HCT116 (cell line): ENCODE measurements around the gene SMR3A. TPM values are rescaled to one million over a fixed set of nuclear protein-coding genes. Genes with fewer than 3 reads are reported as not detected.

ENCODE experiments used
- ATAC-seq: fragments of 200-7000 bp; cut with Tn5 transposase; 2 replicates; pipeline ENCODE4 v1.9.1; 2020; ENCODE audit warnings: mild to moderate bottlenecking, moderate library complexity
- BruUV-seq: library from RNA; stranded (reverse); fragments of 400-500 nt; replicated peaks from 2 replicates; lab custom pipeline; 2021; lab: Mats Ljungman, UMichigan
- CTCF ChIA-PET: fragments of 300-600 bp; sonication (Branson Sonifier 250); formaldehyde crosslinking; loops from one replicate; lab custom pipeline; 2021; ENCODE audit warnings: antibody characterized with exemption; lab: Charles Lee
- POLR2A ChIA-PET: fragments of 300-600, 350-600 bp; sonication (Branson Sonifier 250); formaldehyde crosslinking; loops from one replicate; lab custom pipeline; 2021; ENCODE audit warnings: antibody characterized with exemption; lab: Charles Lee
- RAD21 ChIA-PET, 2 experiments: fragments of 300-600 bp; sonication (Branson Sonifier 250); formaldehyde crosslinking; loops; one replicate each; lab custom pipeline; 2023; ENCODE audit warnings: low total read pairs in 2 of 2; ENCODE audit not compliant: uncharacterized antibody in 2 of 2, unreplicated experiment in 2 of 2, low non-redundant PET in 1 of 2; lab: Charles Lee
- DNase-seq: peaks from one replicate; pipeline ENCODE4 v3.0.0-alpha.2; 2010; ENCODE audit warnings: low read depth, low spot score
- H2AFZ ChIP-seq: fragments of 200-600 bp; shearing (Covaris generic), sonication (generic); 2 replicates; pipeline ENCODE4 v1.6.1; 2017; ENCODE audit warnings: low read depth, mixed run types, mixed read lengths, antibody characterized with exemption, low read length; ENCODE audit not compliant: poor library complexity, severe bottlenecking
- H3K27ac ChIP-seq: 2 replicates; pipeline ENCODE4 v1.5.1; 2012; ENCODE audit warnings: low read depth, low read length
- H3K27me3 ChIP-seq: fragments of 200-600 bp; sonication (generic); 2 replicates; pipeline ENCODE4 v1.6.1; 2016; ENCODE audit warnings: mixed run types, low read length, mixed read lengths; ENCODE audit not compliant: insufficient read depth
- H3K36me3 ChIP-seq, 2 experiments: fragments of 200-500 bp in 1 of 2; fragments of 200-600 bp in 1 of 2; sonication (Bioruptor generic) in 1 of 2; sonication (generic) in 1 of 2; 2 replicates each; pipeline versions ENCODE4 v1.5.1 to v1.6.1; 2014 to 2016; ENCODE audit warnings: low read length in 2 of 2, inconsistent platforms in 1 of 2, mixed read lengths in 1 of 2, mixed run types in 1 of 2; ENCODE audit not compliant: insufficient read depth in 2 of 2, control insufficient read depth in 1 of 2
- H3K4me1 ChIP-seq, 2 experiments: fragments of 200-600 bp in 1 of 2; sonication (generic) in 1 of 2; 2 replicates each; pipeline versions ENCODE4 v1.5.1 to v1.6.1; 2012 to 2017; ENCODE audit warnings: low read length in 2 of 2, inconsistent platforms in 1 of 2, mild to moderate bottlenecking in 1 of 2, mixed read lengths in 1 of 2, mixed run types in 1 of 2, moderate library complexity in 1 of 2; ENCODE audit not compliant: insufficient read depth in 2 of 2, control insufficient read depth in 1 of 2
- H3K4me2 ChIP-seq: fragments of 200-600 bp; sonication (generic); 2 replicates; pipeline ENCODE4 v1.6.1; 2017; ENCODE audit warnings: mixed run types, low read length, mixed read lengths
- H3K4me3 ChIP-seq, 2 experiments: fragments of 200-600 bp in 1 of 2; sonication (generic) in 1 of 2; replicated peaks in 1 of 2; 2 replicates each; pipeline ENCODE4 v1.5.1; 2011 to 2016; ENCODE audit warnings: low read length in 2 of 2, control low read depth in 1 of 2, low read depth in 1 of 2, mild to moderate bottlenecking in 1 of 2, mixed read lengths in 1 of 2, mixed run types in 1 of 2
- H3K79me2 ChIP-seq: fragments of 200-600 bp; sonication (generic); 2 replicates; pipeline ENCODE4 v1.6.1; 2017; ENCODE audit warnings: mild to moderate bottlenecking, mixed run types, low read length, moderate library complexity, mixed read lengths; ENCODE audit not compliant: insufficient read depth
- H3K9ac ChIP-seq: fragments of 200-600 bp; sonication (generic); 2 replicates; pipeline ENCODE4 v1.6.1; 2016; ENCODE audit warnings: low read length, mixed read lengths
- H3K9me2 ChIP-seq: fragments of 200-600 bp; sonication (generic), shearing (Covaris generic); 2 replicates; pipeline ENCODE4 v1.6.1; 2017; ENCODE audit warnings: mixed run types, mild to moderate bottlenecking, moderate library complexity; ENCODE audit not compliant: insufficient read depth
- H3K9me3 ChIP-seq, 2 experiments: fragments of 200-500 bp in 1 of 2; fragments of 200-600 bp in 1 of 2; sonication (Bioruptor generic) in 1 of 2; sonication (generic) in 1 of 2; 2 replicates each; pipeline ENCODE4 v1.6.1; 2014 to 2017; ENCODE audit warnings: low read length in 2 of 2, mixed read lengths in 2 of 2, inconsistent platforms in 1 of 2, low read depth in 1 of 2, mild to moderate bottlenecking in 1 of 2, mixed run types in 1 of 2, moderate library complexity in 1 of 2; ENCODE audit not compliant: control insufficient read depth in 1 of 2, insufficient read depth in 1 of 2
- H4K20me1 ChIP-seq: fragments of 200-600 bp; sonication (generic), shearing (Covaris generic); 2 replicates; pipeline ENCODE4 v1.6.1; 2017; ENCODE audit warnings: mixed run types, mild to moderate bottlenecking, moderate library complexity; ENCODE audit not compliant: insufficient read depth
- ATF3 ChIP-seq: IDR thresholded peaks from 2 replicates; pipeline ENCODE4 v1.6.1; 2012
- CBX3 ChIP-seq: IDR thresholded peaks from 2 replicates; pipeline ENCODE4 v1.6.1; 2012; ENCODE audit warnings: low read depth
- CEBPB ChIP-seq: IDR thresholded peaks from 2 replicates; pipeline ENCODE4 v1.6.1; 2012; ENCODE audit warnings: low read depth
- CTCF ChIP-seq, 3 experiments: fragments of 200-600 bp in 1 of 3; sonication (generic) in 1 of 3; IDR thresholded peaks in 2 of 3; conservative IDR thresholded peaks in 1 of 3; 2 replicates each; pipeline ENCODE4 v1.5.1; 2012 to 2017; ENCODE audit warnings: low read depth in 2 of 3, low read length in 2 of 3, antibody characterized with exemption in 1 of 3, borderline replicate concordance in 1 of 3, control low read depth in 1 of 3, mild to moderate bottlenecking in 1 of 3, mixed read lengths in 1 of 3, mixed run types in 1 of 3, moderate library complexity in 1 of 3; ENCODE audit not compliant: insufficient read depth in 1 of 3
- ELF1 ChIP-seq: IDR thresholded peaks from 2 replicates; pipeline ENCODE4 v1.6.1; 2012; ENCODE audit warnings: low read depth, borderline replicate concordance
- EZH2 ChIP-seq: fragments of 200-600 bp; sonication (generic); IDR thresholded peaks from 2 replicates; pipeline ENCODE4 v1.6.1; 2017; ENCODE audit warnings: antibody characterized with exemption, mixed run types
- EZH2phosphoT487 ChIP-seq: fragments of 200-600 bp; IDR thresholded peaks from 2 replicates; pipeline ENCODE4 v1.6.1; 2018; ENCODE audit warnings: antibody characterized with exemption, borderline replicate concordance
- FOSL1 ChIP-seq: IDR thresholded peaks from 2 replicates; pipeline ENCODE4 v1.6.1; 2012; ENCODE audit warnings: low read depth
- JUND ChIP-seq: IDR thresholded peaks from 2 replicates; pipeline ENCODE4 v1.6.1; 2012
- POLR2A ChIP-seq: IDR thresholded peaks from 2 replicates; pipeline ENCODE4 v1.7.0; 2011; ENCODE audit warnings: borderline replicate concordance; ENCODE audit not compliant: insufficient read depth, insufficient read length; ENCODE audit errors: extremely low read depth
- POLR2AphosphoS5 ChIP-seq: IDR thresholded peaks from 2 replicates; pipeline ENCODE4 v1.6.1; 2011; ENCODE audit warnings: mild to moderate bottlenecking, low read depth, low read length, moderate library complexity
- REST ChIP-seq: IDR thresholded peaks from 2 replicates; pipeline ENCODE4 v1.6.1; 2012; ENCODE audit warnings: low read depth
- SIN3A ChIP-seq: IDR thresholded peaks from 2 replicates; pipeline ENCODE4 v1.6.1; 2012; ENCODE audit warnings: low read depth
- SP1 ChIP-seq: IDR thresholded peaks from 2 replicates; pipeline ENCODE4 v1.6.1; 2012; ENCODE audit warnings: low read depth
- SRF ChIP-seq: IDR thresholded peaks from 2 replicates; pipeline ENCODE4 v1.6.1; 2012; ENCODE audit warnings: low read depth
- TCF7L2 ChIP-seq: IDR thresholded peaks from 2 replicates; pipeline ENCODE4 v1.7.0; 2011; ENCODE audit warnings: borderline replicate concordance, inconsistent platforms; ENCODE audit not compliant: insufficient read depth, insufficient read length; ENCODE audit errors: extremely low read depth
- ZBTB33 ChIP-seq: IDR thresholded peaks from 2 replicates; pipeline ENCODE4 v1.6.1; 2011; ENCODE audit warnings: mild to moderate bottlenecking, low read length, moderate library complexity; ENCODE audit not compliant: insufficient replicate concordance; ENCODE audit errors: extremely low read depth
- ZFX ChIP-seq: fragments of 450-650 bp; IDR thresholded peaks from 2 replicates; pipeline ENCODE4 v1.6.1; 2017
- ZNF274 ChIP-seq: fragments of 200-500 bp; sonication (Bioruptor generic); IDR thresholded peaks from 2 replicates; pipeline ENCODE4 v1.6.1; 2014; ENCODE audit warnings: mild to moderate bottlenecking, low read depth, low read length, inconsistent platforms
- intact Hi-C: fragments of 100-400 bp; cut with micrococcal nuclease; formaldehyde crosslinking; loops from 2 replicates; pipeline ENCODE4 v1.10.0; 2022
- total RNA-seq: library from RNA; stranded (reverse); gene quantifications from one replicate; pipeline ENCODE4 v1.2.1, GENCODE V29; 2021; ENCODE audit not compliant: unreplicated experiment

SMR3A gene
- total RNA-seq, 1 experiment from 2014 or later: not detected

GRCh38 chr4:70399319-70399718, 38.8 kb downstream of the SMR3A start:
- POLR2A ChIA-PET: no interaction called here
- ATAC-seq: no peak

More at GRCh38 chr4:70399319-70399718, 38.8 kb downstream of the SMR3A start:
- DNase-seq: no peak
- no TSS peak for BruUV-seq
- Histone ChIP-seq H3K27me3 (no peaks in the 10 kb centered on the region), H4K20me1 (no peaks in the 10 kb centered on the region), H3K4me2 (no peak overlapping the region), H2AFZ (no peak overlapping the region), H3K4me1 (no peaks in the 10 kb centered on the region), H3K4me3 (no peak overlapping the region), H3K9me3 (no peaks in the 10 kb centered on the region), H3K79me2 (no peaks in the 10 kb centered on the region), H3K9ac (no peak overlapping the region), H3K9me2 (no peaks in the 10 kb centered on the region), H3K27ac (no peak overlapping the region), H3K36me3 (no peaks in the 10 kb centered on the region)
- intact Hi-C loops: no loop called here
- CTCF ChIA-PET: no interaction called here
- RAD21 ChIA-PET: no interaction called here
- TF ChIP-seq SP1: no peak
- TF ChIP-seq TCF7L2: no peak
- TF ChIP-seq CTCF (IDR thresholded peaks at IDR 0.05 in 2 of 3, conservative IDR thresholded peaks at IDR 0.05 in 1 of 3; ENCODE audit: borderline replicate concordance in 1 of 3, insufficient read depth in 1 of 3, low read depth in 2 of 3, low read length in 2 of 3): no peak
- TF ChIP-seq ZFX: no peak
- no peak for TF ChIP-seq REST
- no peak for TF ChIP-seq FOSL1
- TF ChIP-seq ZBTB33: no peak
- no peak for TF ChIP-seq EZH2
- TF ChIP-seq POLR2A: no peak
- TF ChIP-seq CEBPB: no peak
- no peak for TF ChIP-seq SRF
- no peak for TF ChIP-seq POLR2AphosphoS5
- no peak for TF ChIP-seq ATF3
- no peak for TF ChIP-seq JUND
- no peak for TF ChIP-seq ZNF274
- no peak for TF ChIP-seq EZH2phosphoT487
- no peak for TF ChIP-seq CBX3
- no peak for TF ChIP-seq SIN3A
- TF ChIP-seq ELF1: no peak
